ENCODE results near the gene SOBP.
"Not testable (repeated sequence)": the region's sequence is repeated elsewhere in the genome, so short reads cannot be mapped to it uniquely, and the experiment has no call there.

DNA sequence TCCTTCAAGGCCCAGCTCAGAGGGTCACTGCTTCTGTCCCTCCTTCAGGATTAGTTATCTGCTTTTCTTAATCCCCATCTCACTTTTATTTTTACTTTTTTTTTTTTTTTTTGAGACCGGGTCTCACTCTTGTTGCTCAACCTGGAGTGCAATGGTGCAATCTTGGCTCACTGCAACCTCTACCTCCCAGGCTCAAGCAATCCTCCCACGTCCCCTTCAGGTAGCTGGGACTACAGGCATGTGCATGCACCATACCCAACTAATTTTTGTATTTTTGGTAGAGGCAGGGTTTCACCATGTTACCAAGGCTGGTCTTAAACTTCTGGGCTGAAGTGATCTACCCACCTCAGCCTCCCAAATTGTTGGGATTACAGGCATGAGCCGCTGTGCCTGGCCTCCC lies 14.1 kb upstream of the SOBP start:
- TF ChIP-seq, protein P1, sequence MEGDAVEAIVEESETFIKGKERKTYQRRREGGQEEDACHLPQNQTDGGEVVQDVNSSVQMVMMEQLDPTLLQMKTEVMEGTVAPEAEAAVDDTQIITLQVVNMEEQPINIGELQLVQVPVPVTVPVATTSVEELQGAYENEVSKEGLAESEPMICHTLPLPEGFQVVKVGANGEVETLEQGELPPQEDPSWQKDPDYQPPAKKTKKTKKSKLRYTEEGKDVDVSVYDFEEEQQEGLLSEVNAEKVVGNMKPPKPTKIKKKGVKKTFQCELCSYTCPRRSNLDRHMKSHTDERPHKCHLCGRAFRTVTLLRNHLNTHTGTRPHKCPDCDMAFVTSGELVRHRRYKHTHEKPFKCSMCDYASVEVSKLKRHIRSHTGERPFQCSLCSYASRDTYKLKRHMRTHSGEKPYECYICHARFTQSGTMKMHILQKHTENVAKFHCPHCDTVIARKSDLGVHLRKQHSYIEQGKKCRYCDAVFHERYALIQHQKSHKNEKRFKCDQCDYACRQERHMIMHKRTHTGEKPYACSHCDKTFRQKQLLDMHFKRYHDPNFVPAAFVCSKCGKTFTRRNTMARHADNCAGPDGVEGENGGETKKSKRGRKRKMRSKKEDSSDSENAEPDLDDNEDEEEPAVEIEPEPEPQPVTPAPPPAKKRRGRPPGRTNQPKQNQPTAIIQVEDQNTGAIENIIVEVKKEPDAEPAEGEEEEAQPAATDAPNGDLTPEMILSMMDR (IDR thresholded peaks at IDR 0.05), result not testable (repeated sequence)
- not testable (repeated sequence) for TF ChIP-seq SMAD3 (CRISPR knock-in tag; IDR thresholded peaks at IDR 0.05; ENCODE audit: borderline replicate concordance); CREM (CRISPR knock-in tag; IDR thresholded peaks at IDR 0.05); NFYB (CRISPR knock-in tag; conservative IDR thresholded peaks at IDR 0.05; ENCODE audit: low read depth); CREB1 (CRISPR knock-in tag; IDR thresholded peaks at IDR 0.05)
- TF ChIP-seq, protein P2, sequence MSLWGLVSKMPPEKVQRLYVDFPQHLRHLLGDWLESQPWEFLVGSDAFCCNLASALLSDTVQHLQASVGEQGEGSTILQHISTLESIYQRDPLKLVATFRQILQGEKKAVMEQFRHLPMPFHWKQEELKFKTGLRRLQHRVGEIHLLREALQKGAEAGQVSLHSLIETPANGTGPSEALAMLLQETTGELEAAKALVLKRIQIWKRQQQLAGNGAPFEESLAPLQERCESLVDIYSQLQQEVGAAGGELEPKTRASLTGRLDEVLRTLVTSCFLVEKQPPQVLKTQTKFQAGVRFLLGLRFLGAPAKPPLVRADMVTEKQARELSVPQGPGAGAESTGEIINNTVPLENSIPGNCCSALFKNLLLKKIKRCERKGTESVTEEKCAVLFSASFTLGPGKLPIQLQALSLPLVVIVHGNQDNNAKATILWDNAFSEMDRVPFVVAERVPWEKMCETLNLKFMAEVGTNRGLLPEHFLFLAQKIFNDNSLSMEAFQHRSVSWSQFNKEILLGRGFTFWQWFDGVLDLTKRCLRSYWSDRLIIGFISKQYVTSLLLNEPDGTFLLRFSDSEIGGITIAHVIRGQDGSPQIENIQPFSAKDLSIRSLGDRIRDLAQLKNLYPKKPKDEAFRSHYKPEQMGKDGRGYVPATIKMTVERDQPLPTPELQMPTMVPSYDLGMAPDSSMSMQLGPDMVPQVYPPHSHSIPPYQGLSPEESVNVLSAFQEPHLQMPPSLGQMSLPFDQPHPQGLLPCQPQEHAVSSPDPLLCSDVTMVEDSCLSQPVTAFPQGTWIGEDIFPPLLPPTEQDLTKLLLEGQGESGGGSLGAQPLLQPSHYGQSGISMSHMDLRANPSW (CRISPR knock-in tag; conservative IDR thresholded peaks at IDR 0.05; ENCODE audit: low read depth), result not testable (repeated sequence)
- TF ChIP-seq, protein P3, sequence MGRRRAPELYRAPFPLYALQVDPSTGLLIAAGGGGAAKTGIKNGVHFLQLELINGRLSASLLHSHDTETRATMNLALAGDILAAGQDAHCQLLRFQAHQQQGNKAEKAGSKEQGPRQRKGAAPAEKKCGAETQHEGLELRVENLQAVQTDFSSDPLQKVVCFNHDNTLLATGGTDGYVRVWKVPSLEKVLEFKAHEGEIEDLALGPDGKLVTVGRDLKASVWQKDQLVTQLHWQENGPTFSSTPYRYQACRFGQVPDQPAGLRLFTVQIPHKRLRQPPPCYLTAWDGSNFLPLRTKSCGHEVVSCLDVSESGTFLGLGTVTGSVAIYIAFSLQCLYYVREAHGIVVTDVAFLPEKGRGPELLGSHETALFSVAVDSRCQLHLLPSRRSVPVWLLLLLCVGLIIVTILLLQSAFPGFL (CRISPR knock-in tag; IDR thresholded peaks at IDR 0.05; ENCODE audit: borderline replicate concordance), result not testable (repeated sequence)

All from WTC11 (cell line).